HFFc6 (cell line): ENCODE results near the gene MYMX. TPM values are rescaled to one million over a fixed set of nuclear protein-coding genes. Genes with fewer than 3 reads are reported as not detected.

ENCODE experiments used
- DNase-seq: peaks from one replicate; pipeline ENCODE4 v3.0.0-alpha.2; 2018
- H3K27ac Mint-ChIP-seq: 2 replicates; pipeline ENCODE4 v1.8.0; 2020; ENCODE audit warnings: mild to moderate bottlenecking, mixed read lengths
- H3K27me3 Mint-ChIP-seq: 2 replicates; pipeline ENCODE4 v1.8.0; 2021; ENCODE audit warnings: mild to moderate bottlenecking, moderate library complexity, mixed read lengths; ENCODE audit not compliant: insufficient read depth
- H3K36me3 Mint-ChIP-seq: 2 replicates; pipeline ENCODE4 v1.8.0; 2021; ENCODE audit warnings: low read depth, mixed read lengths
- H3K4me1 Mint-ChIP-seq: 2 replicates; pipeline ENCODE4 v1.8.0; 2020; ENCODE audit warnings: low read depth, mixed read lengths
- H3K4me3 Mint-ChIP-seq: 2 replicates; pipeline ENCODE4 v1.8.0; 2020; ENCODE audit warnings: mild to moderate bottlenecking, moderate library complexity, mixed read lengths
- H3K9me3 Mint-ChIP-seq: 2 replicates; pipeline ENCODE4 v1.8.0; 2020; ENCODE audit warnings: mild to moderate bottlenecking, mixed read lengths
- total RNA-seq, 6 experiments: library from RNA; stranded (reverse); fragmentation: NEBNext Ultra II Directional; extraction: Animal tissue kit (Norgen Biotek cat#: 25700); gene quantifications; 2 replicates in 1 of 6; 3 replicates in 5 of 6; pipeline ENCODE4 v1.2.3, GENCODE V29; 2021
- TF ChIP-seq, protein P1 (sequence below): fragments of 200-600 bp; sonication (generic); IDR thresholded peaks from 2 replicates; pipeline ENCODE4 v1.5.0; 2021; ENCODE audit warnings: antibody characterized with exemption, mild to moderate bottlenecking

The MYMX gene
- total RNA-seq, 6 experiments from 2014 or later, result not detected

DNA sequence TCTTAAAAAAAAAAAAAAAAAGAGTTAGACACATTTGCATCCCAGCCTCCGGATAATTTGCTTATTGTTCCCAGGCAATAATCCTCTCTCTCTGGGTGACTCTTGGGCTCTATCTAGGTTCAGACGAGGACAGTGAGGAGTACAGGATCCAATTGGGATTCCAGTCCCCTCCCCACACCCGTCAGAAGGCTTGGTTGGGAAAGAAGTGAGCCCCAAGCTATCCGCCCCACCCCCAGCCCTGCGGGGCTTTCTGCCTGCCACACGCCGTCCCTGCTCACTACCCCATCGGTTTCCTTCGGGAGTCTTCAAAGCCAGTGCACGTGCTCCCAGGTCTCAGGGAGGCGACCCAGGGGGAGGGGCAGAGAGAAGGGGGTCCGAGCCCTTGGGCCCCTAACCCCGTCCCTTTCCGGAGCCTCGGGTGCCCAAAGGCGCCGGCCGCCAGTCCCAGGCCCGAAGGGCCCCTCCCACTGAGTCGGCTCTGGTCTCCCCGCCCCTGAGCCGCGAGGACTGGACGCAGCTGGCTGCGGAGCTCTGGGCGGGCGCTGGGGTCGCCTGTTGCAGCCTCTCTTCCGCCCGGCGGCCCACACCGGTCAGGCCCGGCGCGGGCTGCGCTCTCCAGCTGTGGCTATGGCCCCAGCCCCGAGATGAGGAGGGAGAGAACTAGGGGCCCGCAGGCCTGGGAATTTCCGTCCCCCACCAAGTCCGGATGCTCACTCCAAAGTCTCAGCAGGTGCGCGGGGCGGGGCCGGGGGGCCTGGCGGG, 2.5 kb downstream of the MYMX start:
- H3K9me3 Mint-ChIP-seq, result no peaks in the 10 kb centered on the region
- H3K27me3 Mint-ChIP-seq, result peaks cover 2% of the 10 kb centered on the region; the same call in 1 of the 2 replicates
- H3K27ac Mint-ChIP-seq, result no peak overlapping the region
- peak overlapping the region; percentile 80 for H3K4me3 Mint-ChIP-seq
- peaks cover 33% of the 10 kb centered on the region for H3K4me1 Mint-ChIP-seq
- H3K36me3 Mint-ChIP-seq, result no peaks in the 10 kb centered on the region
- DNase-seq, result no peak
- TF ChIP-seq, protein P1, sequence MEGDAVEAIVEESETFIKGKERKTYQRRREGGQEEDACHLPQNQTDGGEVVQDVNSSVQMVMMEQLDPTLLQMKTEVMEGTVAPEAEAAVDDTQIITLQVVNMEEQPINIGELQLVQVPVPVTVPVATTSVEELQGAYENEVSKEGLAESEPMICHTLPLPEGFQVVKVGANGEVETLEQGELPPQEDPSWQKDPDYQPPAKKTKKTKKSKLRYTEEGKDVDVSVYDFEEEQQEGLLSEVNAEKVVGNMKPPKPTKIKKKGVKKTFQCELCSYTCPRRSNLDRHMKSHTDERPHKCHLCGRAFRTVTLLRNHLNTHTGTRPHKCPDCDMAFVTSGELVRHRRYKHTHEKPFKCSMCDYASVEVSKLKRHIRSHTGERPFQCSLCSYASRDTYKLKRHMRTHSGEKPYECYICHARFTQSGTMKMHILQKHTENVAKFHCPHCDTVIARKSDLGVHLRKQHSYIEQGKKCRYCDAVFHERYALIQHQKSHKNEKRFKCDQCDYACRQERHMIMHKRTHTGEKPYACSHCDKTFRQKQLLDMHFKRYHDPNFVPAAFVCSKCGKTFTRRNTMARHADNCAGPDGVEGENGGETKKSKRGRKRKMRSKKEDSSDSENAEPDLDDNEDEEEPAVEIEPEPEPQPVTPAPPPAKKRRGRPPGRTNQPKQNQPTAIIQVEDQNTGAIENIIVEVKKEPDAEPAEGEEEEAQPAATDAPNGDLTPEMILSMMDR, result no peak

DNA sequence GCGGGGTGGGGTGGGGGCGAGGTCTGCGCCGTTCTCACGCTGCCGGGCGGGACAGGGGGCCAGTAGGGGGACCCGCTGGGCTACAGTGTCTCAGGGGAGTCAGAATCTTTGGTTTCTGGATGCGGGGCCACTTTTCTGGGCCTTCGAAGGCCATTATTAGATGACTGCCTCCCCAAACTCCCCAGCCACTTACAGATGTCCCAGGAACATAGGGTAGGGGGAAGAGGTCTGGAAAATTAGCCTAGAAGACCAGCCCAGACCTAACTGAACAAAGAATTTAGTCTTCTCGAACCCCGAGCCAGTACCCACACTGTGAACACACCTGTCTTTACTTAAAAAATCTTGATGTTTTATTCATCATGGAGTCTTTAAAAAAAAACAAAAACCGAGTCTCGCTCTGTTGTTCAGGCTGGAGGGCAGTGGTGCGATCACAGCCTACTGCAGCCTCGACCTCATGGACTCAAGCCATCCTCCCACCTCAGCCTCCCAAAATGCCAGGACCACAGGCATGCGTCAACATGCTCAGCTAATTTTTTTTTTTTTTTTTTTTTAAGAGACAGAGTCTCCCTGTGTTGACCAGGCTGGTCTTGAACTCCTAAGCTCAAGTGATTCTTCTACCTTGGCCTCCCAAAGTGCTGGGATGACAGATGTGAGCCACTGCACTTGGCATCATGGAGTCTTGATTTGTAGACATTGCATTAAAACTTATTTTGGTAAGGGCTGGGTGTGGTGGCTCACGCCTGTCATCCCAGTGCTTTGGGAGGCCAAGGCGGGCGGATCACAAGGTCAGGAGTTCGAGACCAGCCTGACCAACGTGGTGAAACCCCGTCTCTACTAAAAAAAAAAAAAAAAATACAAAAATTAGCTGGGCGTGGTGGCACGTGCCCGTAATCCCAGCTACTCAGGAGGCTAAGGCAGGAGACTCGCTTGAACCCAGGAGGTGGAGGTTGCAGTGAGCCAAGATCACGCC, 3.4 kb downstream of the MYMX start:
- Mint-ChIP-seq H3K9me3 (no peaks in the 10 kb centered on the region), H3K27me3 (peaks cover 2% of the 10 kb centered on the region; the same call in 1 of the 2 replicates), H3K36me3 (no peaks in the 10 kb centered on the region), H3K4me1 (peaks cover 40% of the 10 kb centered on the region), H3K4me3 (peak overlapping the region; percentile 80; the same call in 1 of the 2 replicates), H3K27ac (no peak overlapping the region)
- TF ChIP-seq, protein P1, result no peak
- DNase-seq, result no peak

DNA sequence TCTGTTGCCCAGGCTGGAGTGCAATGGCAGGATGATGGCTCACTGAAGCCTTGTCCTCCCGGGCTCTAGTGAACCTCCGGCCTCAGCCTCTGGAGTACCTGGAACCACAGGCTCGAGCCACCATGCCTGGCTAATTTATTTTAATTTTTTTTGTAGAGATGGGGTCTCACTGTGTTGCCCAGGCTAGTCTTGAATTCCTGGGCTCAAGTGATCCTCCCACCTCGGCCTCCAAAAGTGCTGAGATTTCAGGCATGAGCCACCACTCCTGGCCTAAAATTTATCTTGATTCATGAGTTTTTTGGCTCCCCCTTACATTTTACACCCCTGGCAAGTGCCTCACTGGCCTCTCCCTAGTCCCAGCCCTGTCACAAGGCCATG, 4.2 kb downstream of the MYMX start:
- Mint-ChIP-seq H3K27ac (peak overlapping the region; percentile 76), H3K4me3 (peak overlapping the region; percentile 18; the same call in 1 of the 2 replicates), H3K4me1 (peaks cover 40% of the 10 kb centered on the region), H3K36me3 (no peaks in the 10 kb centered on the region), H3K27me3 (peaks cover 2% of the 10 kb centered on the region; the same call in 1 of the 2 replicates), H3K9me3 (no peaks in the 10 kb centered on the region)
- no peak for DNase-seq
- TF ChIP-seq, protein P1, result no peak

DNA sequence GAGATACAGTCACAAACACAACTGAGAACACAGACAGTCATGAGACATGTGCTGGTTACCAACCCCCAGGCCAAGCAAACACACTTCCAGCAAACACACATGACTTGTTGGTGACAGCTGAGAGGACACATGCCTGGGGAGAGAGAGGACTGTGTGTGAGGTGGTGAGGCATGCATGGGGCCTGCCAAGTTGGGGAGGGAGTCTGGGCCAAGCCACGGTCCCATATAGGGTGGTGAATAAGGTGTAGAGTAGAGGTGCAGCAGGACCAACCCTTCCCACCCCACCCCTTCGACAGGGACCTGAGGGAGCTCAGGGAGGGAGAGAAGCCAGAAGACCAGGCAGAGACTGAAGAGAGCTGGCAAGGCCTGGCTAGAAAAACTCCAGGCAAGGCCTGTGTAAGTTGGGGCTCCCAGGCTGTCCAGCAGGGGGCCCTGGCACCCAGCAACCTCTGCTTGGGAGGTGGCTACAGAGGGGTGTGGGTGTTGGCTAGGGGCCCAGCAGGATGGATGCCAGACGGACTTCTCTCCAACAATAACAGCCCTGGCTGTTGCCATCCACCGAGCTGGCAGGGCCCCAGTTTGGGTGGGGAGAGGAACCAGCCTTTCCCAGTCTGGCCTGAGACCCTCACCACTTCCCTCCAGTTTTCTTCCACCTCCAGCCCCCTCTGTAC, 4.7 kb downstream of the MYMX start:
- Mint-ChIP-seq H3K27me3 (peaks cover 2% of the 10 kb centered on the region; the same call in 1 of the 2 replicates), H3K27ac (peak overlapping the region; percentile 76), H3K4me3 (peak overlapping the region; percentile 18; the same call in 1 of the 2 replicates), H3K36me3 (no peaks in the 10 kb centered on the region), H3K4me1 (peaks cover 40% of the 10 kb centered on the region), H3K9me3 (no peaks in the 10 kb centered on the region)
- peak; percentile 75 for DNase-seq
- TF ChIP-seq, protein P1, result peak; percentile 88

DNA sequence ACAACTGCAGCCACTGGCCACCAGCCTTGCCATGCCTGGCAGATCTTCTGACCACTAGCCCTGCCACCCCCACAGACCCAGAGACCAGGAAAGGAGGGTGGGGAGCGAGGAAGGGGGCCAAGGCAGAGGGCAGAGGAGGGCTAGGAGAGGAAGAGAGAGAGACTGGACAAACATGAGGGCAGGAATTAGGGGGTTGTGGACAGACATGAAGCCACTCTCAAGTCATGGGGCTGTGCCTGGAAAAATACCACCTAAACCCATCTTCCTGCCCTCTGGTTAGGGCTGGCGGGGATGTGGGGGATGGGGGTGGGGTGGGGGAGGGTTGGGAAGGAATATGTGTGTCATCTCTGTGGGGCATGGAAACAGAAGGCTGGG, 5.2 kb downstream of the MYMX start:
- Mint-ChIP-seq H3K4me1 (peaks cover 40% of the 10 kb centered on the region), H3K9me3 (no peaks in the 10 kb centered on the region), H3K4me3 (no peak overlapping the region; the same call in 1 of the 2 replicates), H3K36me3 (no peaks in the 10 kb centered on the region), H3K27me3 (peaks cover 2% of the 10 kb centered on the region; the same call in 1 of the 2 replicates), H3K27ac (peak overlapping the region; percentile 64)
- no peak for DNase-seq
- TF ChIP-seq, protein P1, result no peak
